Chondrocyte (in vitro differentiated cells): ENCODE measurements around the gene KLF9. TPM values are rescaled to one million over a fixed set of nuclear protein-coding genes. Genes with fewer than 3 reads are reported as not detected.
"Not testable (repeated sequence)": the region's sequence is repeated elsewhere in the genome, so short reads cannot be mapped to it uniquely, and the experiment has no call there.

Source experiments
- DNase-seq: peaks from one replicate; pipeline ENCODE4 v3.0.0; 2021; ENCODE audit warnings: mixed read lengths, low spot score
- H3K27ac Mint-ChIP-seq: one replicate; pipeline ENCODE4 v1.8.0; 2021; ENCODE audit warnings: mild to moderate bottlenecking, moderate library complexity, mixed read lengths; ENCODE audit not compliant: unreplicated experiment
- H3K27me3 Mint-ChIP-seq: 2 replicates; pipeline ENCODE4 v1.8.0; 2021; ENCODE audit warnings: low read depth, mixed read lengths
- H3K36me3 Mint-ChIP-seq: 2 replicates; pipeline ENCODE4 v1.8.0; 2021; ENCODE audit warnings: low read depth, mixed read lengths
- H3K4me1 Mint-ChIP-seq: 2 replicates; pipeline ENCODE4 v1.8.0; 2021; ENCODE audit warnings: low read depth, mild to moderate bottlenecking, mixed read lengths
- H3K4me3 Mint-ChIP-seq: one replicate; pipeline ENCODE4 v1.8.0; 2021; ENCODE audit warnings: mild to moderate bottlenecking, moderate library complexity, mixed read lengths; ENCODE audit not compliant: unreplicated experiment
- H3K9me3 Mint-ChIP-seq: 2 replicates; pipeline ENCODE4 v1.8.0; 2021; ENCODE audit warnings: low read depth, mixed read lengths
- total RNA-seq: library from RNA; stranded (reverse); gene quantifications from 3 replicates; pipeline ENCODE4 v1.2.1, GENCODE V29; 2021
- TF ChIP-seq, protein P1 (sequence below): fragments of 200-600 bp; sonication (generic); IDR thresholded peaks from 2 replicates; pipeline ENCODE4 v1.5.0; 2021; ENCODE audit warnings: antibody characterized with exemption, mild to moderate bottlenecking, moderate library complexity

The KLF9 gene
- total RNA-seq, 1 donor from 2014 or later = 31.0 TPM

- peaks cover 81% of the 10 kb centered on the region for H3K4me1 Mint-ChIP-seq
- H3K27ac Mint-ChIP-seq = peak overlapping the region; percentile 71
- no peak for DNase-seq
- H3K9me3 Mint-ChIP-seq = no peaks in the 10 kb centered on the region
- no peaks in the 10 kb centered on the region for H3K36me3 Mint-ChIP-seq
- TF ChIP-seq, protein P1, sequence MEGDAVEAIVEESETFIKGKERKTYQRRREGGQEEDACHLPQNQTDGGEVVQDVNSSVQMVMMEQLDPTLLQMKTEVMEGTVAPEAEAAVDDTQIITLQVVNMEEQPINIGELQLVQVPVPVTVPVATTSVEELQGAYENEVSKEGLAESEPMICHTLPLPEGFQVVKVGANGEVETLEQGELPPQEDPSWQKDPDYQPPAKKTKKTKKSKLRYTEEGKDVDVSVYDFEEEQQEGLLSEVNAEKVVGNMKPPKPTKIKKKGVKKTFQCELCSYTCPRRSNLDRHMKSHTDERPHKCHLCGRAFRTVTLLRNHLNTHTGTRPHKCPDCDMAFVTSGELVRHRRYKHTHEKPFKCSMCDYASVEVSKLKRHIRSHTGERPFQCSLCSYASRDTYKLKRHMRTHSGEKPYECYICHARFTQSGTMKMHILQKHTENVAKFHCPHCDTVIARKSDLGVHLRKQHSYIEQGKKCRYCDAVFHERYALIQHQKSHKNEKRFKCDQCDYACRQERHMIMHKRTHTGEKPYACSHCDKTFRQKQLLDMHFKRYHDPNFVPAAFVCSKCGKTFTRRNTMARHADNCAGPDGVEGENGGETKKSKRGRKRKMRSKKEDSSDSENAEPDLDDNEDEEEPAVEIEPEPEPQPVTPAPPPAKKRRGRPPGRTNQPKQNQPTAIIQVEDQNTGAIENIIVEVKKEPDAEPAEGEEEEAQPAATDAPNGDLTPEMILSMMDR = no peak
- H3K27me3 Mint-ChIP-seq = no peaks in the 10 kb centered on the region
- H3K4me3 Mint-ChIP-seq = no peak overlapping the region
Measured at GRCh38 chr9:70403618-70404025, 10.8 kb downstream of the KLF9 start.

DNA sequence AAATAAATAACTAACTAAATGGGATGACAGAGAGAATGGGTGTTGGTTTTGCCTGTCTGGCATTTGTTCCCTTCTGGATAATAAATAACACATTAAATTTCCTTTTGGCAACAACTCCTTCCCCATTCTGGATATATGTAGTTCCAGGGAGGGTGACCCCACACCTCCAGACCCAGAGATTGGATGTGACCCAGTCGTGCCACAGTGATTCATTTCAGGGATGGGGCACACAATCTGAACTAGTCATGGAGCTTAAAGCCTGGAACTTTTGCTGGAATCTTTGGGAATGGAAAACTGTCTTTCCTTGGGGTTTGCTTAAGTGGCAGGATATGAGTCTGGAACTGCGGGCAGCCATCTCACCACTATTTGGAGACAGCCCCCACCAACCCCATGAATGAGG is 11.3 kb downstream of the KLF9 start:
- no peaks in the 10 kb centered on the region for H3K9me3 Mint-ChIP-seq
- DNase-seq = no peak
- H3K27ac Mint-ChIP-seq = peak overlapping the region; percentile 71
- no peak overlapping the region for H3K4me3 Mint-ChIP-seq
- no peaks in the 10 kb centered on the region for H3K36me3 Mint-ChIP-seq
- TF ChIP-seq, protein P1 = no peak
- H3K27me3 Mint-ChIP-seq = no peaks in the 10 kb centered on the region
- H3K4me1 Mint-ChIP-seq = peaks cover 79% of the 10 kb centered on the region

- Mint-ChIP-seq H3K4me1 (peaks cover 79% of the 10 kb centered on the region), H3K9me3 (no peaks in the 10 kb centered on the region), H3K27ac (no peak overlapping the region), H3K36me3 (no peaks in the 10 kb centered on the region), H3K4me3 (no peak overlapping the region), H3K27me3 (no peaks in the 10 kb centered on the region)
- DNase-seq = no peak
- TF ChIP-seq, protein P1 = no peak
Measured at GRCh38 chr9:70402213-70402612, 12.2 kb downstream of the KLF9 start.

- H3K36me3 Mint-ChIP-seq, DNase-seq, H3K27ac Mint-ChIP-seq, H3K9me3 Mint-ChIP-seq, H3K4me3 Mint-ChIP-seq, H3K27me3 Mint-ChIP-seq: not testable (repeated sequence)
- peaks cover 71% of the 10 kb centered on the region for H3K4me1 Mint-ChIP-seq
Measured at GRCh38 chr9:70401241-70401640, 13.2 kb downstream of the KLF9 start.

- peak overlapping the region; percentile 62 for H3K27ac Mint-ChIP-seq
- H3K27me3 Mint-ChIP-seq = no peaks in the 10 kb centered on the region
- H3K4me1 Mint-ChIP-seq = peaks cover 62% of the 10 kb centered on the region
- no peak overlapping the region for H3K4me3 Mint-ChIP-seq
- no peaks in the 10 kb centered on the region for H3K36me3 Mint-ChIP-seq
- TF ChIP-seq, protein P1 = no peak
- H3K9me3 Mint-ChIP-seq = no peaks in the 10 kb centered on the region
- DNase-seq = no peak
Measured at GRCh38 chr9:70400107-70400892, 14.2 kb downstream of the KLF9 start.

DNA sequence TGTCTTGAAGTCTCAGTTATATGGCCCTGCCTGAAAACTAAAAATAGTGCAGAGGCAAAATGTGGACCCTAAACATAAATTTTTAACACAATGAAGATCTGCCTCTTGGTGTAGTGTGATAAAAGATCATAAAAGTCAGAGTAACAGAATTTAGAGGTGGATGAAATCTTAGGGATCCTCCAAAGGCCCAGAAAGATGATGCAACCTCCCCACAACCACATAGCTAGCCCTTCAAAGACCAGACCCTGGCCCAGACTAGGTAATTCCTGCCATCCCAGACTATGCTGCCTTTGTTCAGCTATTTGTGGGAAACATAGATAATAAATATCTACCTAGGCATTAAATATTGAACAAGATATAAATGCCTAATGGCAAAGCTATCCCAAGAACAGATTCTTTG is 15.3 kb downstream of the KLF9 start:
- no peaks in the 10 kb centered on the region for H3K27me3 Mint-ChIP-seq
- no peak for DNase-seq
- no peak overlapping the region for H3K27ac Mint-ChIP-seq
- H3K36me3 Mint-ChIP-seq = no peaks in the 10 kb centered on the region
- H3K4me1 Mint-ChIP-seq = peaks cover 63% of the 10 kb centered on the region
- no peak overlapping the region for H3K4me3 Mint-ChIP-seq
- H3K9me3 Mint-ChIP-seq = no peaks in the 10 kb centered on the region
- TF ChIP-seq, protein P1 = no peak
